GM12878 (cell line): Measurements from ENCODE around the gene VPS16. TPM values are rescaled to one million over a fixed set of nuclear protein-coding genes. Genes with fewer than 3 reads are reported as not detected.

Experiments used
- ATAC-seq: fragments of 200-7000 bp; cut with Tn5 transposase; 3 replicates; pipeline ENCODE4 v1.9.1; 2020; ENCODE audit warnings: mild to moderate bottlenecking, moderate library complexity
- BruUV-seq: library from RNA; stranded (reverse); fragments of 400-500 nt; replicated peaks from 2 replicates; lab custom pipeline; 2021; lab: Mats Ljungman, UMichigan
- CTCF ChIA-PET: fragments of 300-600 bp; sonication (Branson Sonifier 250); formaldehyde crosslinking; extraction: SDS; loops from one replicate; lab custom pipeline; 2021; ENCODE audit warnings: inconsistent platforms; lab: Yijun Ruan, JAX
- POLR2A ChIA-PET: fragments of 350-600 bp; formaldehyde crosslinking; extraction: SDS; loops from one replicate; lab custom pipeline; 2021; ENCODE audit warnings: inconsistent platforms; lab: Charles Lee
- RAD21 ChIA-PET: fragments of 300-600 bp; sonication (Branson Sonifier 250); formaldehyde crosslinking; loops from one replicate; lab custom pipeline; 2023; ENCODE audit warnings: antibody characterized with exemption; ENCODE audit not compliant: unreplicated experiment; lab: Charles Lee
- SMC1A ChIA-PET: fragments of 300-600 bp; sonication (Branson Sonifier 250); formaldehyde crosslinking; loops from one replicate; lab custom pipeline; 2023; ENCODE audit not compliant: unreplicated experiment, uncharacterized antibody; lab: Charles Lee
- DNase-seq: peaks from one replicate; pipeline ENCODE4 v3.0.0-alpha.2; 2011; ENCODE audit warnings: low read depth, low spot score
- FAIRE-seq: peaks from 3 replicates; lab custom pipeline; 2011; peaks lifted over from hg19 to GRCh38; lab: Jason Lieb, UNC
- H2AFZ ChIP-seq: 2 replicates; pipeline ENCODE4 v1.6.0; 2011; ENCODE audit warnings: low read depth, low read length, control low read depth; ENCODE audit not compliant: control insufficient read depth
- H3K27ac ChIP-seq: 2 replicates; pipeline ENCODE4 v1.5.1; 2011; ENCODE audit warnings: control low read depth; ENCODE audit not compliant: control insufficient read depth, insufficient read depth
- H3K27me3 ChIP-seq, 2 experiments: replicated peaks in 1 of 2; 2 replicates each; pipeline versions ENCODE4 v1.6.0 to v1.6.1; 2011; ENCODE audit warnings: low read length in 1 of 2; ENCODE audit not compliant: control insufficient read depth in 2 of 2, insufficient read depth in 2 of 2
- H3K36me3 ChIP-seq, 2 experiments: 2 replicates each; pipeline ENCODE4 v1.5.1; 2011; ENCODE audit warnings: low read length in 1 of 2; ENCODE audit not compliant: control insufficient read depth in 2 of 2, insufficient read depth in 2 of 2
- H3K4me1 ChIP-seq: 2 replicates; pipeline ENCODE4 v1.6.1; 2011; ENCODE audit warnings: mild to moderate bottlenecking, low read length, moderate library complexity, mixed read lengths; ENCODE audit not compliant: control insufficient read depth, insufficient read depth
- H3K4me2 ChIP-seq: 2 replicates; pipeline ENCODE4 v1.6.0; 2011; ENCODE audit warnings: control low read depth; ENCODE audit not compliant: control insufficient read depth, insufficient read depth
- H3K4me3 ChIP-seq: fragments of 200-600 bp; sonication (generic); 2 replicates; pipeline ENCODE4 v1.5.1; 2016
- H3K79me2 ChIP-seq: 2 replicates; pipeline ENCODE4 v1.6.0; 2011; ENCODE audit warnings: low read length; ENCODE audit not compliant: control insufficient read depth, insufficient read depth
- H3K9ac ChIP-seq: 2 replicates; pipeline ENCODE4 v1.8.0; 2011; ENCODE audit warnings: low read length, control low read depth, mixed read lengths; ENCODE audit not compliant: control insufficient read depth, insufficient read depth
- H3K9me3 ChIP-seq: replicated peaks from 3 replicates; pipeline ENCODE4 v1.5.1; 2011; ENCODE audit warnings: mild to moderate bottlenecking, low read length; ENCODE audit not compliant: control insufficient read depth, insufficient read depth
- H4K20me1 ChIP-seq: 2 replicates; pipeline ENCODE4 v1.6.0; 2011; ENCODE audit not compliant: control insufficient read depth, insufficient read depth
- CTCF ChIP-seq, 3 experiments: IDR thresholded peaks in 2 of 3; conservative IDR thresholded peaks in 1 of 3; 2 replicates each; pipeline ENCODE4 v1.5.1; 2011; ENCODE audit warnings: low read depth in 3 of 3, low read length in 3 of 3, mild to moderate bottlenecking in 3 of 3, control low read depth in 2 of 3, moderate library complexity in 2 of 3, inconsistent platforms in 1 of 3, mixed read lengths in 1 of 3; ENCODE audit not compliant: control insufficient read depth in 2 of 3, insufficient read depth in 1 of 3; ENCODE audit errors: extremely low read depth in 1 of 3
- E2F8 ChIP-seq: fragments of 450-650 bp; IDR thresholded peaks from 2 replicates; pipeline ENCODE4 v1.6.1; 2018; ENCODE audit warnings: mild to moderate bottlenecking, low read depth, moderate library complexity; ENCODE audit not compliant: partially characterized antibody
- EED ChIP-seq: sonication (generic); IDR thresholded peaks from 2 replicates; pipeline ENCODE4 v1.6.1; 2016; ENCODE audit warnings: antibody characterized with exemption, low read depth
- KLF5 ChIP-seq: fragments of 450-650 bp; IDR thresholded peaks from 2 replicates; pipeline ENCODE4 v1.6.1; 2014; ENCODE audit warnings: mild to moderate bottlenecking; ENCODE audit not compliant: partially characterized antibody
- NFIC ChIP-seq: IDR thresholded peaks from 2 replicates; pipeline ENCODE4 v1.6.1; 2012; ENCODE audit warnings: low read depth, mild to moderate bottlenecking, inconsistent platforms, low read length, moderate library complexity
- POLR2A ChIP-seq: IDR thresholded peaks from 2 replicates; pipeline ENCODE4 v1.6.1; 2011; ENCODE audit warnings: low read depth, mild to moderate bottlenecking, low read length
- POU2F2 ChIP-seq: IDR thresholded peaks from 3 replicates; pipeline ENCODE4 v1.6.1; 2011; ENCODE audit warnings: low read depth, mild to moderate bottlenecking, low read length, borderline replicate concordance
- RAD21 ChIP-seq: IDR thresholded peaks from 2 replicates; pipeline ENCODE4 v1.6.1; 2011; ENCODE audit warnings: mild to moderate bottlenecking, low read depth, low read length, moderate library complexity; ENCODE audit not compliant: insufficient read depth
- RB1 ChIP-seq: fragments of 450-650 bp; formaldehyde crosslinking; IDR thresholded peaks from 2 replicates; pipeline ENCODE4 v1.6.1; 2017; ENCODE audit warnings: mild to moderate bottlenecking, borderline replicate concordance
- SMC3 ChIP-seq: IDR thresholded peaks from 2 replicates; pipeline ENCODE4 v1.6.1; 2011; ENCODE audit warnings: low read length, improper control_type of control experiment, borderline replicate concordance
- SREBF2 ChIP-seq: IDR thresholded peaks from 2 replicates; pipeline ENCODE4 v1.6.1; 2012; ENCODE audit warnings: mild to moderate bottlenecking, low read length
- STAT1 ChIP-seq: fragments of 450-650 bp; conservative IDR thresholded peaks from 2 replicates; pipeline ENCODE4 v1.6.1; 2014; ENCODE audit warnings: antibody characterized with exemption, mild to moderate bottlenecking
- TCF3 ChIP-seq: IDR thresholded peaks from 2 replicates; pipeline ENCODE4 v1.6.1; 2012; ENCODE audit warnings: low read depth, mild to moderate bottlenecking, low read length, borderline replicate concordance; ENCODE audit not compliant: insufficient read depth
- in situ Hi-C: fragments of 300-500 bp; cut with MboI; formaldehyde crosslinking; loops from 9 replicates; pipeline ENCODE4 v1.14.3; 2018; ENCODE audit warnings: mixed read lengths
- intact Hi-C: fragments of 100-400 bp; cut with micrococcal nuclease; formaldehyde crosslinking; loops from one replicate; pipeline ENCODE4 v1.14.2; 2022; ENCODE audit not compliant: unreplicated experiment
- polyA plus RNA-seq, 11 experiments: library from polyadenylated mRNA; depleted of rRNA in 4 of 11; unstranded in 6 of 11; stranded (reverse) in 5 of 11; fragments of >200 nt; fragmentation: Nextera tagmentation in 4 of 11; fragmentation: Illumina TruSeq in 1 of 11; extraction: Ambion mirVana in 4 of 11; extraction: Trizol in 1 of 11; gene quantifications; 1 replicate in 1 of 11; 2 replicates in 10 of 11; pipeline versions ENCODE4 v1.2.1 to v1.2.3, GENCODE V29; 2011 to 2016; ENCODE audit warnings: inconsistent platforms in 2 of 11, missing spikeins in 2 of 11, low read depth in 1 of 11
- total RNA-seq, 4 experiments: library from RNA; depleted of rRNA in 3 of 4; stranded (reverse); fragments of >200 nt in 3 of 4; fragmentation: Illumina TruSeq in 1 of 4; extraction: Trizol in 1 of 4; gene quantifications; 2 replicates each; pipeline versions ENCODE4 v1.2.1 to v1.2.3, GENCODE V29; 2013 to 2021
- TF ChIP-seq, protein P1 (sequence below): IDR thresholded peaks from 2 replicates; pipeline ENCODE4 v1.6.1; 2012; ENCODE audit warnings: low read depth, low read length, improper control_type of control experiment

VPS16 gene
- total and polyA plus RNA-seq, 10 of the 15 experiments (the other 5 are each of a cell fraction or from before 2014, with no cell fraction given): 8.4 to 37.5 (median 26.4) TPM

- BruUV-seq: no TSS peak
- intact Hi-C loops (loop anchor here (5.0 kb wide), 2 partner anchors 72 to 88 kb away; partner anchors contain the start of genes PCED1A and VPS16), in situ Hi-C loops (no loop called here)
- FAIRE-seq (peak; percentile 57), ATAC-seq (peak; percentile 47; the same call in 1 of the 3 replicates), DNase-seq (no peak)
- RAD21 ChIA-PET: interaction anchor here (0.6 to 1.0 kb wide), 4 partner anchors 35 to 89 kb away, joined by 3 to 10 read pairs (median 4); no protein-coding TSS in a partner anchor
- H3K9ac ChIP-seq: no peak overlapping the region
- no peaks in the 10 kb centered on the region for H4K20me1 ChIP-seq
- H3K36me3 ChIP-seq: no peaks in the 10 kb centered on the region
- no peak overlapping the region for H2AFZ ChIP-seq
- no peaks in the 10 kb centered on the region for H3K27me3 ChIP-seq
- CTCF ChIA-PET: interaction anchor here (0.6 to 1.0 kb wide), 3 partner anchors 14 to 139 kb away, joined by 4 to 5 read pairs (median 5); no protein-coding TSS in a partner anchor
- H3K9me3 ChIP-seq: no peaks in the 10 kb centered on the region
- H3K27ac ChIP-seq: no peak overlapping the region
- SMC1A ChIA-PET: interaction anchor here (0.5 to 0.6 kb wide), 2 partner anchors 70 to 86 kb away, joined by 3 to 4 read pairs; no protein-coding TSS in a partner anchor
- TF ChIP-seq CTCF (IDR thresholded peaks at IDR 0.05 in 2 of 3, conservative IDR thresholded peaks at IDR 0.05 in 1 of 3; ENCODE audit: control insufficient read depth in 2 of 3, extremely low read depth in 1 of 3, insufficient read depth in 1 of 3, low read depth in 3 of 3, low read length in 3 of 3) (peak; percentile 22 to 58 (median 30); a peak in 4 of 6 replicates), POLR2A (no peak), RB1 (no peak), KLF5 (no peak), E2F8 (no peak), SREBF2 (no peak), POU2F2 (no peak), STAT1 (no peak), RAD21 (peak; percentile 55), NFIC (no peak), SMC3 (peak; percentile 34; the same call in 1 of the 2 replicates), EED (no peak), TCF3 (no peak)
- TF ChIP-seq, protein P1, sequence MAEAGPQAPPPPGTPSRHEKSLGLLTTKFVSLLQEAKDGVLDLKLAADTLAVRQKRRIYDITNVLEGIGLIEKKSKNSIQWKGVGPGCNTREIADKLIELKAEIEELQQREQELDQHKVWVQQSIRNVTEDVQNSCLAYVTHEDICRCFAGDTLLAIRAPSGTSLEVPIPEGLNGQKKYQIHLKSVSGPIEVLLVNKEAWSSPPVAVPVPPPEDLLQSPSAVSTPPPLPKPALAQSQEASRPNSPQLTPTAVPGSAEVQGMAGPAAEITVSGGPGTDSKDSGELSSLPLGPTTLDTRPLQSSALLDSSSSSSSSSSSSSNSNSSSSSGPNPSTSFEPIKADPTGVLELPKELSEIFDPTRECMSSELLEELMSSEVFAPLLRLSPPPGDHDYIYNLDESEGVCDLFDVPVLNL: no peak
- no peak overlapping the region for H3K4me3 ChIP-seq
- H3K79me2 ChIP-seq: no peaks in the 10 kb centered on the region
- H3K4me2 ChIP-seq: no peak overlapping the region
- no peaks in the 10 kb centered on the region for H3K4me1 ChIP-seq
- POLR2A ChIA-PET: no interaction called here
Observed at GRCh38 chr20:2914160-2914559, 73.6 kb downstream of the VPS16 start.
